Vagina (tissue), 2 donors: ENCODE measurements around the gene DCBLD2. TPM values are rescaled to one million over a fixed set of nuclear protein-coding genes. Genes with fewer than 3 reads are reported as not detected.
"Not testable (repeated sequence)": the region's sequence is repeated elsewhere in the genome, so short reads cannot be mapped to it uniquely, and the experiment has no call there.

Source experiments
- DNase-seq, 2 donors: peaks; one replicate each; pipeline ENCODE4 v3.0.0-alpha.2; 2017; ENCODE audit errors: extremely low spot score in 2 of 2
- H3K27ac ChIP-seq: fragments of 200-600 bp; sonication (generic); one replicate; pipeline ENCODE4 v1.5.1; 2019
- H3K27me3 ChIP-seq: fragments of 200-600 bp; sonication (generic); one replicate; pipeline ENCODE4 v1.5.1; 2019
- H3K36me3 ChIP-seq, 2 donors: fragments of 200-600 bp; sonication (generic); one replicate each; pipeline ENCODE4 v1.5.1; 2017 to 2019
- H3K4me1 ChIP-seq: fragments of 200-600 bp; sonication (generic); one replicate; pipeline ENCODE4 v1.5.1; 2019
- H3K4me3 ChIP-seq, 2 donors: fragments of 200-600 bp; sonication (generic); 1 replicate in 1 of 2; 2 replicates in 1 of 2; pipeline ENCODE4 v1.5.1; 2016 to 2019
- H3K9me3 ChIP-seq: fragments of 200-600 bp; sonication (generic); one replicate; pipeline ENCODE4 v1.5.1; 2019
- POLR2A ChIP-seq, 2 donors: fragments of 450-650 bp; IDR thresholded peaks; one replicate each; pipeline ENCODE4 v1.6.1; 2017; ENCODE audit warnings: antibody characterized with exemption in 2 of 2, mild to moderate bottlenecking in 2 of 2, moderate library complexity in 2 of 2
- POLR2AphosphoS5 ChIP-seq, 2 donors: sonication (generic); formaldehyde crosslinking; IDR thresholded peaks; one replicate each; pipeline ENCODE4 v1.9.0; 2017; ENCODE audit warnings: antibody characterized with exemption in 2 of 2, mild to moderate bottlenecking in 2 of 2, low read depth in 1 of 2; ENCODE audit not compliant: insufficient read depth in 1 of 2
- intact Hi-C: fragments of 100-400 bp; cut with DNase I; formaldehyde crosslinking; loops from one replicate; pipeline ENCODE4 v1.15.1; 2023
- total RNA-seq: library from RNA; depleted of rRNA; stranded (reverse); fragments of >200 nt; gene quantifications from one replicate; pipeline ENCODE4 v1.2.3, GENCODE V29; 2016
- TF ChIP-seq, protein P1 (sequence below), 3 experiments: fragments of 450-650 bp in 2 of 3; fragments of 200-600 bp in 1 of 3; sonication (generic) in 1 of 3; IDR thresholded peaks; one replicate each; pipeline ENCODE4 v1.5.1; 2017 to 2019; ENCODE audit warnings: antibody characterized with exemption in 3 of 3, mild to moderate bottlenecking in 2 of 3, moderate library complexity in 2 of 3

The DCBLD2 gene
- total RNA-seq, 1 donor from 2014 or later, result 36.1 TPM

DNA sequence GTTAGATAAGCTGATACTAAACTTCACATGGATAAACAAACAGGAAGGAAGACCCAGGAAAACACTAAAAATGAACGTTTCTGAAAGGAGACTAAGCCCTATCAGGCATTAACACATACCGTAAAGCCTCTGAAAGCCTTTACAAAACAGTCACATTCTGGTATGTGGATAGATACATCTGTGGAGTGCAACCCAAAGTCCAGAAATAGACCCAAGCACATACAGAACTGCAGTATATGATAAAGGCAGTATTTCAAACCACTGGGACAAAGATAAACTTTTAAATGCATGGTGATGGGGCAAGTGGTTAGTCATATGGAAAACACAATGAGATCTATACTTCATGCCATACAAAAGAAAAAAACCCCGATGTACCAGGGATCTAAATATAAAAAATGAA is 26.0 kb downstream of the DCBLD2 start:
- H3K4me3 ChIP-seq, result no peak overlapping the region
- H3K27ac ChIP-seq, result no peak overlapping the region
- H3K9me3 ChIP-seq, result no peaks in the 10 kb centered on the region
- intact Hi-C loops, result no loop called here
- TF ChIP-seq POLR2AphosphoS5 (IDR thresholded peaks at IDR 0.05; ENCODE audit: insufficient read depth in 1 of 2, low read depth in 1 of 2) (no peak), POLR2A (IDR thresholded peaks at IDR 0.05) (no peak)
- TF ChIP-seq, protein P1, sequence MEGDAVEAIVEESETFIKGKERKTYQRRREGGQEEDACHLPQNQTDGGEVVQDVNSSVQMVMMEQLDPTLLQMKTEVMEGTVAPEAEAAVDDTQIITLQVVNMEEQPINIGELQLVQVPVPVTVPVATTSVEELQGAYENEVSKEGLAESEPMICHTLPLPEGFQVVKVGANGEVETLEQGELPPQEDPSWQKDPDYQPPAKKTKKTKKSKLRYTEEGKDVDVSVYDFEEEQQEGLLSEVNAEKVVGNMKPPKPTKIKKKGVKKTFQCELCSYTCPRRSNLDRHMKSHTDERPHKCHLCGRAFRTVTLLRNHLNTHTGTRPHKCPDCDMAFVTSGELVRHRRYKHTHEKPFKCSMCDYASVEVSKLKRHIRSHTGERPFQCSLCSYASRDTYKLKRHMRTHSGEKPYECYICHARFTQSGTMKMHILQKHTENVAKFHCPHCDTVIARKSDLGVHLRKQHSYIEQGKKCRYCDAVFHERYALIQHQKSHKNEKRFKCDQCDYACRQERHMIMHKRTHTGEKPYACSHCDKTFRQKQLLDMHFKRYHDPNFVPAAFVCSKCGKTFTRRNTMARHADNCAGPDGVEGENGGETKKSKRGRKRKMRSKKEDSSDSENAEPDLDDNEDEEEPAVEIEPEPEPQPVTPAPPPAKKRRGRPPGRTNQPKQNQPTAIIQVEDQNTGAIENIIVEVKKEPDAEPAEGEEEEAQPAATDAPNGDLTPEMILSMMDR (IDR thresholded peaks at IDR 0.05), result no peak
- no peaks in the 10 kb centered on the region for H3K36me3 ChIP-seq
- no peaks in the 10 kb centered on the region for H3K4me1 ChIP-seq
- no peaks in the 10 kb centered on the region for H3K27me3 ChIP-seq
- no peak for DNase-seq

DNA sequence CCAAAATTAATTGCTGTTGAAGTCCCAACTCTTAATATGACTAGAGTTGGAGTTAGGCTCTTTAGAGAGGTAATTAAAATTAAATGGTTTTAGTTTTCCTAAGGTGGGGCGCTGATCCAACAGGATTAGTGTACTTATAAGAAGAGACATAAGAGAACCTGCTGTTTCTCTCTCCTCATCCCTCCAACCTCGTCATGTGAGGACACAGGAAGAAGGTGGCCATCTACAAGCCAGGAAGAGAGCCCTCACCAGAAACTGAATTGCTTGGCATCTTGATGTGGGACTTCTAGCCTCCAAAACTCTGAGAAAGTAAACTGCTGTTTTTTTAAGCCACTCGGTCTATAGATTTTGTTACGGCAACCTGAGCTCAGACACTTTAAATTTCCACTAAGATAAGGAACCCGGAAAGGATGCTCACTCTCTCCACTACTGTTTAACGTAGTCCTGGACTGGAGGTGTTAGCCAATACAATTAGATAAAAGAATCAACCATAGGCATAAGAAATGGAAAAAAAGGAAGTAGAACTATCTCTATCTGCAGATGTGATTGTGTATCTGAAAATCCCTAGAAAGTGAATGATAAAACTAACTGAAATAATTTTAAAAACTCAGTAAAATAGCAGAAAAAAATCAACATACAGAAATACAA is 26.8 kb downstream of the DCBLD2 start:
- DNase-seq, result no peak
- no peak overlapping the region for H3K27ac ChIP-seq
- intact Hi-C loops, result no loop called here
- H3K9me3 ChIP-seq, result no peaks in the 10 kb centered on the region
- TF ChIP-seq POLR2AphosphoS5 (IDR thresholded peaks at IDR 0.05; ENCODE audit: insufficient read depth in 1 of 2, low read depth in 1 of 2), result no peak
- no peak for TF ChIP-seq POLR2A (IDR thresholded peaks at IDR 0.05)
- TF ChIP-seq, protein P1 (IDR thresholded peaks at IDR 0.05), result no peak
- H3K4me1 ChIP-seq, result no peaks in the 10 kb centered on the region
- H3K36me3 ChIP-seq, result no peaks in the 10 kb centered on the region
- H3K27me3 ChIP-seq, result no peaks in the 10 kb centered on the region
- no peak overlapping the region for H3K4me3 ChIP-seq

DNA sequence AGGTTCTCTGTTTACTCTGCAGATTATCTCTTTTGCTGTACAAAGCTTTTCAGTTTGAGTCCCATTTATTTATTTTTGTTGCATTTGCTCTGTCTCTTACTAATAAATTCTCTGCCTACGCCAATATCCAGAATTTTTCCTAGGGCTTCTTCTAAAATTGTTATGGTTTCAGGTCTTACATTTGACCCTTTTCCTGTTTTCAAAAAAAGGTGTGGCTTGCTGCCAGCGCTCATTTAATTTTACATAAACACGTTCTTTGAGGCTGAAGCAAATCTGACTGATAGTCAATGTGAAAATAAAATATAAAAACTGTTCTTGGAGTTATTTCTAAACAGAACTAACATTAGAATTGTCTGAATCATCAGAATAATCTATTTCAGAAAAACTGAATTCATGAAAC is 32.1 kb downstream of the DCBLD2 start:
- Histone ChIP-seq H3K36me3 (no peaks in the 10 kb centered on the region), H3K9me3 (no peaks in the 10 kb centered on the region), H3K27me3 (no peaks in the 10 kb centered on the region), H3K4me1 (no peaks in the 10 kb centered on the region), H3K27ac (no peak overlapping the region), H3K4me3 (no peak overlapping the region)
- TF ChIP-seq POLR2AphosphoS5 (IDR thresholded peaks at IDR 0.05; ENCODE audit: insufficient read depth in 1 of 2, low read depth in 1 of 2) (no peak), POLR2A (IDR thresholded peaks at IDR 0.05) (no peak)
- TF ChIP-seq, protein P1 (IDR thresholded peaks at IDR 0.05), result no peak
- DNase-seq, result no peak
- intact Hi-C loops, result no loop called here

DNA sequence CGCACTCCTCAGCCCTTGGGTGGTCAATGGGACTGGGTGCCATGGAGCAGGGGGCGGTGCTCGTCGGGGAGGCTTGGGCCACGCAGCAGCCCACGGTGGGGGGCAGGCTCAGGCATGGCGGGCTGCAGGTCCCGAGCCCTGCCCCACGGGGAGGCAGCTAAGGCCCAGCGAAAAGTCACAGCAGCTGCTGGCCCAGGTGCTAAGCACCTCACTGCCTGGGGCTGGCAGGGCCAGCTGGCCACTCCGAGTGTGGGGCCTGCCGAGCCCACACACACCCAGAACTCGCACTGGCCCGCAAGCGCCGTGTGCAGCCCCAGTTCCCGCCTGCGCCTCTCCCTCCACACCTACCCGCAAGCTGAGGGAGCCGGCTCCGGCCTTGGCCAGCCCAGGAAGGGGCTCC is 43.5 kb downstream of the DCBLD2 start:
- H3K27me3 ChIP-seq, H3K4me1 ChIP-seq, intact Hi-C loops, DNase-seq, H3K9me3 ChIP-seq, H3K36me3 ChIP-seq, H3K4me3 ChIP-seq, H3K27ac ChIP-seq: not testable (repeated sequence)

DNA sequence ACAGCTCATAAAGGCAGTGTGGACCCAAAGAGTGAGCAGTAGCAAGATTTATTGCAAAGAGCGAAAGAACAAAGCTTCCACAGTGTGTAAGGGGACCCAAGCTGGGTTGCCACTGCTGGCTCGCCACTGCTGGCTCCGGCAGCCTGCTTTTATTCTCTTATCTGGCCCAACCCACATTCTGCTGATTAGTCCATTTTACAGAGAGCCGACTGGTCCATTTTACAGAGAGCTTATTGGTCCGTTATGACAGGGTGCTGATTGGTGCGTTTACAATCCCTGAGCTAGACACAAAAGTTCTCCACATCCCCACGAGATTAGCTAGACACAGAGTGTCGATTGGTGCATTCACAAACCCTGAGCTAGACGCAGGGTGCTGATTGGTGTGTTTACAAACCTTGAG is 44.2 kb downstream of the DCBLD2 start:
- H3K9me3 ChIP-seq, H3K4me3 ChIP-seq, DNase-seq, H3K36me3 ChIP-seq, intact Hi-C loops, H3K27ac ChIP-seq, H3K4me1 ChIP-seq, H3K27me3 ChIP-seq: not testable (repeated sequence)

DNA sequence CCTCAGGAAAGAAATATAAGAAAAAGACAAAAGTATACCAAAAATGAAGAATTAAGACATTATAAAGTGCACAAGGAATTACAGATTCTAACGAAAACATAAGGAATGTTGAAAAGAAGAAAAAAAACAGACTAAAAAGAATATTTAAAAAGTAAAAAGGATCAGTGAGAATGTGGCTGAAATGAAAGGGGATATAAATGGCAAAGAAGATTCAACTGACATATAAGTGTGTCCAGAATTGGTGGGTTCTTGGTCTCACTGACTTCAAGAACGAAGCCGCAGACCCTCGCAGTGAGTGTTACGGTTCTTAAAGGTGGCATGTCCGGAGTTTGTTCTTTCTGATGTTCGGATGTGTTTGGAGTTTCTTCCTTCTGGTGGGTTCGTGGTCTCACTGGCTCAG is 44.8 kb downstream of the DCBLD2 start:
- H3K4me1 ChIP-seq, result no peaks in the 10 kb centered on the region
- H3K27me3 ChIP-seq, result no peaks in the 10 kb centered on the region
- DNase-seq, result no peak
- no peaks in the 10 kb centered on the region for H3K9me3 ChIP-seq
- H3K36me3 ChIP-seq, result no peaks in the 10 kb centered on the region
- H3K4me3 ChIP-seq, result no peak overlapping the region
- intact Hi-C loops, result no loop called here
- no peak for TF ChIP-seq POLR2A (IDR thresholded peaks at IDR 0.05)
- TF ChIP-seq, protein P1 (IDR thresholded peaks at IDR 0.05), result no peak
- TF ChIP-seq POLR2AphosphoS5 (IDR thresholded peaks at IDR 0.05; ENCODE audit: insufficient read depth in 1 of 2, low read depth in 1 of 2), result no peak
- H3K27ac ChIP-seq, result no peak overlapping the region
